Right hindlimb (tissue), 1 donor: ENCODE data around the gene PGP.

Experiments used
- DNase-seq: peaks from one replicate; pipeline ENCODE4 v3.0.0-alpha.2; 2018

PGP gene

GRCh38 chr16:2237102-2237482 is 22.5 kb upstream of the PGP start:
- DNase-seq = no peak

- peak; percentile 70 for DNase-seq
Observed at GRCh38 chr16:2236337-2237101, 21.9 kb upstream of the PGP start, which contains the start of gene DNASE1L2. DNASE1L2 (plus strand) TSS chr16:2236444; CDS start chr16:2236817, 373 bp downstream.

- DNase-seq = no peak
Observed at GRCh38 chr16:2235695-2236336, 21.2 kb upstream of the PGP start.

GRCh38 chr16:2235234-2235651 is 20.6 kb upstream of the PGP start:
- no peak for DNase-seq

- no peak for DNase-seq
Observed at GRCh38 chr16:2234813-2235170, 20.2 kb upstream of the PGP start.

- no peak for DNase-seq
Observed at GRCh38 chr16:2233872-2234812, 19.5 kb upstream of the PGP start.

GRCh38 chr16:2233046-2233775 is 18.6 kb upstream of the PGP start:
- DNase-seq = no peak

GRCh38 chr16:2232094-2232990 is 17.7 kb upstream of the PGP start:
- no peak for DNase-seq

GRCh38 chr16:2231016-2231931 is 16.6 kb upstream of the PGP start:
- DNase-seq = no peak

GRCh38 chr16:2230376-2230775 is 15.7 kb upstream of the PGP start:
- no peak for DNase-seq

- DNase-seq = no peak
Observed at GRCh38 chr16:2229632-2230250, 15.1 kb upstream of the PGP start.

- DNase-seq = no peak
Observed at GRCh38 chr16:2229091-2229490, 14.5 kb upstream of the PGP start.

- DNase-seq = no peak
Observed at GRCh38 chr16:2228161-2228824, 13.7 kb upstream of the PGP start.

- no peak for DNase-seq
Observed at GRCh38 chr16:2226918-2227317, 12.3 kb upstream of the PGP start.

GRCh38 chr16:2226245-2226793 is 11.7 kb upstream of the PGP start:
- DNase-seq = no peak

- DNase-seq = no peak
Observed at GRCh38 chr16:2223942-2224486, 9.4 kb upstream of the PGP start.

GRCh38 chr16:2223221-2223941 is 8.7 kb upstream of the PGP start, which contains the start of gene E4F1:
E4F1 (plus strand) TSS chr16:2223591; CDS start chr16:2223614, 23 bp downstream.
- DNase-seq = peak; percentile 99

- no peak for DNase-seq
Observed at GRCh38 chr16:2216330-2216729, 1.7 kb upstream of the PGP start.
